Activated T-cell treated with anti-CD3 and anti-CD28 coated beads, Interleukin-2, amount 50 U/mL, for 4 hours (primary cell): ENCODE measurements around the gene MYH13. TPM values are rescaled to one million over a fixed set of nuclear protein-coding genes. Genes with fewer than 3 reads are reported as not detected.

ENCODE experiments used
- ATAC-seq, 2 donors: fragments of 200-7000 bp; cut with Tn5 transposase; one replicate each; pipeline ENCODE4 v1.10.0; 2021
- DNase-seq: peaks from one replicate; pipeline ENCODE4 v3.0.0-alpha.2; 2020
- H3K27me3 Mint-ChIP-seq: one replicate; pipeline ENCODE4 v1.8.0; 2021; ENCODE audit warnings: low read depth, mixed read lengths
- H3K36me3 Mint-ChIP-seq: one replicate; pipeline ENCODE4 v1.8.0; 2022; ENCODE audit warnings: mixed read lengths; ENCODE audit not compliant: insufficient read depth
- H3K4me1 Mint-ChIP-seq: one replicate; pipeline ENCODE4 v1.8.0; 2021; ENCODE audit warnings: low read depth, mixed read lengths
- H3K4me3 Mint-ChIP-seq: one replicate; pipeline ENCODE4 v1.8.0; 2021; ENCODE audit warnings: mild to moderate bottlenecking, moderate library complexity, mixed read lengths
- H3K9me3 Mint-ChIP-seq: one replicate; pipeline ENCODE4 v1.8.0; 2021; ENCODE audit warnings: mixed read lengths
- total RNA-seq, 3 donors: library from RNA; stranded (reverse); gene quantifications; one replicate each; pipeline ENCODE4 v1.2.1, GENCODE V29; 2021

Gene MYH13
- total RNA-seq, 3 donors from 2014 or later = not detected

- DNase-seq = no peak
- H3K4me1 Mint-ChIP-seq = no peaks in the 10 kb centered on the region
- no peaks in the 10 kb centered on the region for H3K36me3 Mint-ChIP-seq
- peaks cover 7% of the 10 kb centered on the region for H3K27me3 Mint-ChIP-seq
- H3K9me3 Mint-ChIP-seq = no peaks in the 10 kb centered on the region
- no peak overlapping the region for H3K4me3 Mint-ChIP-seq
- ATAC-seq = no peak
These were observed 2.7 kb downstream of the MYH13 start for GRCh38 chr17:10370016-10370608.

DNA sequence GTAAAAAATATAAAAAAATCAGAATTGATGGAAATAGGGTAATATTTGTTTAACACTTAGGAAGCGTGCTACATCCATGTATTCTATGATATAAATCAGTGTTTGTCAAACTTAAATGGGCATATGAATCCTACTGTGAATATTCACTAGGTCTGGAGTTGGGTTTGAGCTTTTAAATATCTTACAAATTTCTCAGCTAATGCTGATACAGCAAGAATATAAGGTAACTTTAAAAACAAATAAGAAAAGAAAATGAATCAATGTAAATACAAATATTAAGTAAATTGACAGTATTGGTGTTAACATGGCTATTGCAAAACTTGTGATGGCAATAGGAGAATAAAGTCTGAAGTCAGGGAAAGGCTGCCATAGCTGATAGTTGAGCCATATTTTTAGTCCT, 3.6 kb downstream of the MYH13 start:
- DNase-seq = no peak
- Mint-ChIP-seq H3K4me1 (no peaks in the 10 kb centered on the region), H3K9me3 (no peaks in the 10 kb centered on the region), H3K27me3 (peaks cover 5% of the 10 kb centered on the region), H3K36me3 (no peaks in the 10 kb centered on the region), H3K4me3 (no peak overlapping the region)
- ATAC-seq = no peak

DNA sequence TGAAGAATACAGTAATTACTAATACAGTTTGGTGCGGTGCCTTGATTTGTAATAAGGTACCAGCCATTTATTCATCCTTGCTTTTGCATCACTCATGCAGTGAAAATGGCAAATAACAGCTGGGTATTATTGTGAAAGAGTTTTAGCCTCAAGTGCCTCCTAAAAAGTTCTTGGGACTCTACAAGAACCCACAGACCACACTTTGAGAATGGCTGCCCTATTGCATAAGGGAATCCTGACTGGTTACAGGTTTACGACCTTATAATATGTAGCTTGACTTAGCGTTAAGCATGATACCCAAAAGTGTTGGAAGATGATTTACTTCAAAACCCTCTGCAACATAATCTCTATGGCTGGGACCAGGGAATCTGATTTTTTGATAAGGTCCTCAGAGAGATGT, 4.2 kb downstream of the MYH13 start:
- H3K4me1 Mint-ChIP-seq = no peaks in the 10 kb centered on the region
- DNase-seq (no peak), ATAC-seq (no peak)
- peaks cover 5% of the 10 kb centered on the region for H3K27me3 Mint-ChIP-seq
- no peak overlapping the region for H3K4me3 Mint-ChIP-seq
- no peaks in the 10 kb centered on the region for H3K36me3 Mint-ChIP-seq
- H3K9me3 Mint-ChIP-seq = no peaks in the 10 kb centered on the region

- H3K9me3 Mint-ChIP-seq = no peaks in the 10 kb centered on the region
- H3K4me3 Mint-ChIP-seq = no peak overlapping the region
- no peak for ATAC-seq
- H3K36me3 Mint-ChIP-seq = no peaks in the 10 kb centered on the region
- DNase-seq = no peak
- H3K27me3 Mint-ChIP-seq = no peaks in the 10 kb centered on the region
- no peaks in the 10 kb centered on the region for H3K4me1 Mint-ChIP-seq
These were observed 12.2 kb downstream of the MYH13 start for GRCh38 chr17:10360578-10360977.

GRCh38 chr17:10357768-10358167, 15.0 kb downstream of the MYH13 start:
- no peak for ATAC-seq
- Mint-ChIP-seq H3K36me3 (no peaks in the 10 kb centered on the region), H3K4me3 (no peak overlapping the region), H3K4me1 (no peaks in the 10 kb centered on the region), H3K9me3 (no peaks in the 10 kb centered on the region), H3K27me3 (no peaks in the 10 kb centered on the region)
- DNase-seq = peak; percentile 5

DNA sequence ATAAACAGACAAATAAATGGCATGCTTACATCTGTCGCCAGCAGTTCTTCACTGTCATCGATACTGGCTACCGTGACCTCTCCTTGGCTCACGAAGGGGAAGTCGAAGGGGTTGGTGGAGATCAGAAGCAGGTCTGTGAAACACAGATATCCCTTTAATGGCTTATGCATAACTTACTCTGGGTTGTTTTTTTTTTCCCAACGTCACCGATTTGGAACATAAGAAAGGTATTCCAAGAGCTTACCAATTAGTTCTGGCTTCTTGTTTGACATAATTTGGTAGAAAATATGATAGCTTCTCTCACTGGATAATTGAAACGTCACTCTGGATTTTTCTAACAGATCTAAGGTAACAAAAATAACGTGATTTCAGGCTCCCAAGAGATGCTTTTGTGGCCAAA, 18.2 kb downstream of the MYH13 start:
- H3K4me3 Mint-ChIP-seq = no peak overlapping the region

DNA sequence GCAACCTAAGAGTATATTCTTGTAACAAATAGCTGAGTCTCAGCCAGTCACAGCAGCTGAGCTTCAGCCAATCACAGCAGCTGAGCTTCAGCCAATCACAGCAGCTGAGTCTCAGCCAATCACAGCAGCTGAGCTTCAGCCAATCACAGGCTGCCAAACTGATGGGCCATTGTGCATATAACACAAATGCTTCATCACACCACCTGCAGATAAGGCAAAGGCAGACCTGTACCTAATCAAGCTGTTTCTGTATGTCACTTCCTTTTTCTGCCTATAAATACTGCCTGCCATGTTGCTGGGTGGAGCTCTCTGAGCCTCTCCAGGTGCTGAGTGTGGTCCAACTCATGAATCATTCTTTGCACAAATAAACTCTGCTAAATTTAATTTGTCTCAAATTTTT, 19.9 kb downstream of the MYH13 start:
- Mint-ChIP-seq H3K4me1 (no peaks in the 10 kb centered on the region), H3K9me3 (no peaks in the 10 kb centered on the region), H3K27me3 (peaks cover 3% of the 10 kb centered on the region), H3K4me3 (no peak overlapping the region), H3K36me3 (no peaks in the 10 kb centered on the region)
- DNase-seq (no peak), ATAC-seq (no peak)

More for the DNA sequence above, 18.2 kb downstream of the MYH13 start:
- no peaks in the 10 kb centered on the region for H3K4me1 Mint-ChIP-seq
- no peaks in the 10 kb centered on the region for H3K36me3 Mint-ChIP-seq
- H3K27me3 Mint-ChIP-seq = peaks cover 3% of the 10 kb centered on the region
- no peak for ATAC-seq
- no peaks in the 10 kb centered on the region for H3K9me3 Mint-ChIP-seq
- DNase-seq = no peak

GRCh38 chr17:10349403-10349802, 23.4 kb downstream of the MYH13 start:
- DNase-seq = no peak
- no peak for ATAC-seq
- no peaks in the 10 kb centered on the region for H3K9me3 Mint-ChIP-seq
- H3K4me1 Mint-ChIP-seq = no peaks in the 10 kb centered on the region
- no peak overlapping the region for H3K4me3 Mint-ChIP-seq
- no peaks in the 10 kb centered on the region for H3K36me3 Mint-ChIP-seq
- peaks cover 3% of the 10 kb centered on the region for H3K27me3 Mint-ChIP-seq

DNA sequence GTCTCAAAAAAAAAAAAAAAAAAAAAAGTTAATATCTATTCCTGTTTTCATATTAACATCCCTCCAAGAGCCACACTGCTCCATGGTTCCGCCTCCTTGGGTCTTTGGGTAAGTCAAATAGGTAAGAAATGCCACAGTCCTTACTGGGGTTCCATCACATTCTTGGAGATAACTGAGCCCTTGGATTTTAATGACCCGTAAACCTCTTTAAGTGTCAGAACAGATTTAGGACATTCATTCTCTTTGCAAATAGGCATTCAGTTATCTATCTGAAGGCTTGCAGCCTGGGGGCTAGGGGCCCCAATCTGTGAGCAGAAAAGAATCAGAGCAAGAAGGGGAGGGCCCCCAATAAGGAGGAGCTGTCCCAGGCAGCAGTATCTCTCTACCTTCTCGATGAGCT, 28.0 kb downstream of the MYH13 start:
- ATAC-seq (no peak), DNase-seq (no peak)
- Mint-ChIP-seq H3K4me1 (no peaks in the 10 kb centered on the region), H3K36me3 (no peaks in the 10 kb centered on the region), H3K4me3 (no peak overlapping the region), H3K27me3 (no peaks in the 10 kb centered on the region), H3K9me3 (no peaks in the 10 kb centered on the region)

DNA sequence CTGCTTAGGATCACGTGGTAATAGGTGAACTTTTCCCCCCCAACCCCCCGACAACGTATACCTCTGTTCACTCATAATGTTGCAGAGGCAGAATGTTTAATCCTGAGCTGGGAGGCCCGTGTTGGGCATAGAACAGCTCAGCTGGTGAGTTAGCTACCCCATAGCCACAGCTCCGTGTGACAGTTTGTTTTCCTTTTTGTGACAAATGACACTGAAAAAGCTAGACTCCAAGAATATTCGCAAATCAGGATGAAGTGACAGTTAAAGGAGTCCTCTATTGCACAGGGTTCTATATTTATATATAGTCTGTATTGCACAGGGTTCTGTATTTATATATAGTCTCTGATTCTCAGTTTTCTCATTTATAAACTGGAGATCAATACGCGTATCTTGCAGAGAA, 33.8 kb downstream of the MYH13 start:
- no peak for ATAC-seq
- no peak overlapping the region for H3K4me3 Mint-ChIP-seq
- H3K27me3 Mint-ChIP-seq = no peaks in the 10 kb centered on the region
- H3K4me1 Mint-ChIP-seq = no peaks in the 10 kb centered on the region
- DNase-seq = no peak
- no peaks in the 10 kb centered on the region for H3K36me3 Mint-ChIP-seq
- H3K9me3 Mint-ChIP-seq = no peaks in the 10 kb centered on the region

GRCh38 chr17:10337976-10338375, 34.8 kb downstream of the MYH13 start:
- Mint-ChIP-seq H3K27me3 (no peaks in the 10 kb centered on the region), H3K9me3 (no peaks in the 10 kb centered on the region), H3K36me3 (no peaks in the 10 kb centered on the region), H3K4me1 (no peaks in the 10 kb centered on the region), H3K4me3 (no peak overlapping the region)
- no peak for DNase-seq
- no peak for ATAC-seq

- H3K9me3 Mint-ChIP-seq = no peaks in the 10 kb centered on the region
- no peak for DNase-seq
- no peaks in the 10 kb centered on the region for H3K36me3 Mint-ChIP-seq
- no peaks in the 10 kb centered on the region for H3K4me1 Mint-ChIP-seq
- no peak for ATAC-seq
- H3K4me3 Mint-ChIP-seq = no peak overlapping the region
- no peaks in the 10 kb centered on the region for H3K27me3 Mint-ChIP-seq
These were observed 35.7 kb downstream of the MYH13 start for GRCh38 chr17:10337136-10337535.

DNA sequence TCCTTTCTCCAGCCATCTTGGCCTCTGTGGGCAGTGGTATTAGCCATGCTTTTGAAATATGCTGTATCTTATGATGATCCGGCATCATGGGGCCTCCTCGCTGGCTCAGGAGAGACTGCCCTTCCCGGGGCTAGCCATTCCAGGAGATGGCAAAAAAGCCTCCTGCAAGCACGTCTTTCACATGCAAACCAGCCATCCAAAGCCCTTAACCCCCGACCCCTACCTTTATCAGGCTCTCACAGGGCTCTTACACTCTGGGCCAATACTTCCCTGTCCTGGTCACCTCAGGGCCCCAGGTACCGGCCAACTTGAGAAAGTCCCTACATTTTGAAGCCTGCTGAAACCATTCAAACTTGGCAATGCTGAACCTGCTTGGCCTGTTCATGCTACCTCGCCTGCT, 36.4 kb downstream of the MYH13 start:
- Mint-ChIP-seq H3K36me3 (no peaks in the 10 kb centered on the region), H3K4me1 (no peaks in the 10 kb centered on the region), H3K27me3 (no peaks in the 10 kb centered on the region), H3K9me3 (no peaks in the 10 kb centered on the region), H3K4me3 (no peak overlapping the region)
- DNase-seq (no peak), ATAC-seq (no peak)

- ATAC-seq (no peak), DNase-seq (no peak)
- Mint-ChIP-seq H3K9me3 (no peaks in the 10 kb centered on the region), H3K4me3 (no peak overlapping the region), H3K36me3 (no peaks in the 10 kb centered on the region), H3K4me1 (no peaks in the 10 kb centered on the region), H3K27me3 (peaks cover 4% of the 10 kb centered on the region)
These were observed 40.3 kb downstream of the MYH13 start for GRCh38 chr17:10332515-10332914.

- DNase-seq = no peak
- Mint-ChIP-seq H3K9me3 (no peaks in the 10 kb centered on the region), H3K4me3 (no peak overlapping the region), H3K27me3 (peaks cover 5% of the 10 kb centered on the region), H3K36me3 (no peaks in the 10 kb centered on the region), H3K4me1 (no peaks in the 10 kb centered on the region)
- ATAC-seq = no peak
These were observed 43.6 kb downstream of the MYH13 start for GRCh38 chr17:10328971-10329923.
